ENCODE measurements around the gene FABP6.
"Not testable (repeated sequence)": the region's sequence is repeated elsewhere in the genome, so short reads cannot be mapped to it uniquely, and the experiment has no call there.

The FABP6 gene

GRCh38 chr5:160229190-160229742 is at the start of gene FABP6:
FABP6 (plus strand) TSS chr5:160229506; CDS start chr5:160229558, 52 bp downstream.
- DNase-seq (ENCODE audit: low spot score), result no peak

- no peak for DNase-seq (ENCODE audit: low spot score)
Observed at GRCh38 chr5:160180931-160181330, 48.4 kb upstream of the FABP6 start.

- no peak for DNase-seq (ENCODE audit: low spot score)
Observed at GRCh38 chr5:160181965-160182622, 47.2 kb upstream of the FABP6 start.

- DNase-seq (ENCODE audit: low spot score), result no peak
Observed at GRCh38 chr5:160183075-160183474, 46.2 kb upstream of the FABP6 start.

- no peak for DNase-seq (ENCODE audit: low spot score)
Observed at GRCh38 chr5:160185626-160186360, 43.5 kb upstream of the FABP6 start.

GRCh38 chr5:160186480-160186879 is 42.8 kb upstream of the FABP6 start:
- no peak for DNase-seq (ENCODE audit: low spot score)

- no peak for DNase-seq (ENCODE audit: low spot score)
Observed at GRCh38 chr5:160187091-160187490, 42.2 kb upstream of the FABP6 start.

- DNase-seq (ENCODE audit: low spot score), result no peak
Observed at GRCh38 chr5:160188141-160189015, 40.9 kb upstream of the FABP6 start.

- no peak for DNase-seq (ENCODE audit: low spot score)
Observed at GRCh38 chr5:160192424-160192823, 36.9 kb upstream of the FABP6 start.

GRCh38 chr5:160193076-160193475 is 36.2 kb upstream of the FABP6 start:
- DNase-seq (ENCODE audit: low spot score), result not testable (repeated sequence)

- DNase-seq (ENCODE audit: low spot score), result not testable (repeated sequence)
Observed at GRCh38 chr5:160193790-160194189, 35.5 kb upstream of the FABP6 start.

GRCh38 chr5:160197341-160198144 is 31.8 kb upstream of the FABP6 start:
- DNase-seq (ENCODE audit: low spot score), result no peak

- no peak for DNase-seq (ENCODE audit: low spot score)
Observed at GRCh38 chr5:160198146-160198545, 31.2 kb upstream of the FABP6 start.

GRCh38 chr5:160198841-160199409 is 30.4 kb upstream of the FABP6 start:
- no peak for DNase-seq (ENCODE audit: low spot score)

GRCh38 chr5:160199410-160199911 is 29.8 kb upstream of the FABP6 start:
- DNase-seq (ENCODE audit: low spot score), result peak; percentile 65

GRCh38 chr5:160207061-160207460 is 22.2 kb upstream of the FABP6 start:
- no peak for DNase-seq (ENCODE audit: low spot score)

- no peak for DNase-seq (ENCODE audit: low spot score)
Observed at GRCh38 chr5:160209917-160210316, 19.4 kb upstream of the FABP6 start.

- DNase-seq (ENCODE audit: low spot score), result no peak
Observed at GRCh38 chr5:160210606-160211005, 18.7 kb upstream of the FABP6 start.

- no peak for DNase-seq (ENCODE audit: low spot score)
Observed at GRCh38 chr5:160211352-160211751, 18.0 kb upstream of the FABP6 start.

GRCh38 chr5:160213537-160213936 is 15.8 kb upstream of the FABP6 start:
- DNase-seq (ENCODE audit: low spot score), result no peak

- no peak for DNase-seq (ENCODE audit: low spot score)
Observed at GRCh38 chr5:160219356-160219755, 9.9 kb upstream of the FABP6 start.

All from hematopoietic multipotent progenitor cell treated with erythropoietin and hydrocortisone succinate and interleukin-3 and kit ligand, for 15 days (in vitro differentiated cells).